ENCODE results near the gene SART1.

The SART1 gene

DNA sequence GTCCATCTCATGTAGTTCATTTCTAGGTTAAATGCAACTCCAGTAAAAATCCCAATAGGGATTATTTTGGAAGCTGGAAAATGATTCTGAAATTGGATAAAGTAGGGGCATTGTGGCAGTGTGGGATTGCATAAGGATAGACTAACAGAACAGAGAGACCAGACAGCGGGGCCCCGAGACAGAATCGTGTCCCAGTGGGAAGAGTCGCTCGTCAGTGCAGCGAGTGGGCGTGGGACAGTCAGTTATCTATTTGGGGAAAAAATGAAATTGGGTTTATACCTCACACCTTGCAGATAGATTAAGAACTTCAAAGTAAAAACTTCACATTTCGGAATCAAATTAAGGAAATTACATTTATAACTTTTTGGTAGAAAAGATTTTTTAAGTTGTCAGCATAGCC lies 10.6 kb downstream of the SART1 start:
- DNase-seq (ENCODE audit: insufficient read length, low spot score) (no peak), FAIRE-seq (no peak)
- no peak for TF ChIP-seq TAF1 (IDR thresholded peaks at IDR 0.05; ENCODE audit: low read depth, low read length)
- TF ChIP-seq POLR2AphosphoS5 (IDR thresholded peaks at IDR 0.05; ENCODE audit: low read depth, low read length), result no peak
- TF ChIP-seq SPI1 (IDR thresholded peaks at IDR 0.05; ENCODE audit: low read depth, low read length), result no peak
- TF ChIP-seq PAX5 (IDR thresholded peaks at IDR 0.05; ENCODE audit: insufficient read depth, low read length, severe bottlenecking), result no peak
- no peak for TF ChIP-seq POU2F2 (IDR thresholded peaks at IDR 0.05; ENCODE audit: low read depth, low read length)
- no peak for TF ChIP-seq POLR2A (IDR thresholded peaks at IDR 0.05; ENCODE audit: low read depth, low read length)

DNA sequence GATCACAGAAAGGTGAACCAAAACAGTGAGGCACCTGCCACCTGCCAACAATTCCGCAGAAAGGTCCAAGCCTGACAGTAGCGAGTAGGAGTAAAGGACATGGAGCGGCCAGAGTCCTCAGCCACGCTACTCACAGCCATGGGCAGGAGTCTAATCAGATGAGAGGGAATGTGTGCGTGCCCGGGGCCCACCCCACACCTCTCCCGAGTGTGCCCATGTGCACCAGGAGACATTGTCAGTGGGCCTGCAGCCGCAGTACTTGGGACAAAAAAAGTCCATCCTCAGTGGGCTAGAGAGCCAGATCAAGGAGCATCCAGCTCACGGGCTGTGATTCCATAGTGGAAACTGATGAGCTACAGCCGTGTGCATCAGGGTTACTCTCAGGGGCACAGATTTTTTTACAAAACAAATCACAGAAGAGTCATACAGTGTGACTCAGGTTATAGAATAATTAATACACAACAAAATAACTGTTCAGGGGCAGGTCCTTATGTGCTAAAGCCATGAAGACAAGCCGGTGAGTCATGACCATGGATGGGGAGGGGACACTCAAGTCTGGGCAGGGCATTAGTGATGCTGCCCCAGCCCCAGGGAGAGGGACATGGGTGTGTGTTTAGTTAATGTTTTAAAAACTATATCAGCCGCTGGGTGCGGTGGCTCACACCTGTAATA lies 12.0 kb downstream of the SART1 start:
- DNase-seq (ENCODE audit: insufficient read length, low spot score) (no peak), FAIRE-seq (no peak)
- TF ChIP-seq POLR2AphosphoS5 (IDR thresholded peaks at IDR 0.05; ENCODE audit: low read depth, low read length) (no peak), POU2F2 (IDR thresholded peaks at IDR 0.05; ENCODE audit: low read depth, low read length) (no peak), SPI1 (IDR thresholded peaks at IDR 0.05; ENCODE audit: low read depth, low read length) (no peak), TAF1 (IDR thresholded peaks at IDR 0.05; ENCODE audit: low read depth, low read length) (no peak)

DNA sequence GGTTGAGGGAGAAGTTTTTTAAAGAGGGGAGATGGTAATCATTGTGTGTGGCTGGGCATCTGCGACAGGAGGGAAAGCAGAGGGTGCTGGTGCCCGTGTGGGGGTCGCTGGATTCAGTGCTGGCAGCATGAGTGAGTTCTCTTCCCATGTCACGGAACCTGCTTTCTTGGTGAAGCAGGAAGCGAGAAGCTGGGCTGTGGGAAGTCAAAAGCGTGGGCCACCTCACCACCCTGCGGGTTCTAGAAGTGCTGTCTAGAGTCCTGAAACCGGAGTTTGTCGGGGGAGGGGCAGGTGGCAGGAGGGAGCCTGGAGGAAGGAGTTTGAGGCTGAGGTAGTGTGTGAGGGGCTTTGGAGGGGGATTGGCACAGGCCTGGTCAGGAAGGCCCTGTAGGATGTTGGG lies 14.2 kb downstream of the SART1 start:
- DNase-seq (ENCODE audit: insufficient read length, low spot score) (no peak), FAIRE-seq (no peak)
- TF ChIP-seq POLR2AphosphoS5 (IDR thresholded peaks at IDR 0.05; ENCODE audit: low read depth, low read length), result 0 out of 2 replicates have a peak, but pooled peaks have one; percentile 5
- TF ChIP-seq PAX5 (IDR thresholded peaks at IDR 0.05; ENCODE audit: insufficient read depth, low read length, severe bottlenecking), result no peak

DNA sequence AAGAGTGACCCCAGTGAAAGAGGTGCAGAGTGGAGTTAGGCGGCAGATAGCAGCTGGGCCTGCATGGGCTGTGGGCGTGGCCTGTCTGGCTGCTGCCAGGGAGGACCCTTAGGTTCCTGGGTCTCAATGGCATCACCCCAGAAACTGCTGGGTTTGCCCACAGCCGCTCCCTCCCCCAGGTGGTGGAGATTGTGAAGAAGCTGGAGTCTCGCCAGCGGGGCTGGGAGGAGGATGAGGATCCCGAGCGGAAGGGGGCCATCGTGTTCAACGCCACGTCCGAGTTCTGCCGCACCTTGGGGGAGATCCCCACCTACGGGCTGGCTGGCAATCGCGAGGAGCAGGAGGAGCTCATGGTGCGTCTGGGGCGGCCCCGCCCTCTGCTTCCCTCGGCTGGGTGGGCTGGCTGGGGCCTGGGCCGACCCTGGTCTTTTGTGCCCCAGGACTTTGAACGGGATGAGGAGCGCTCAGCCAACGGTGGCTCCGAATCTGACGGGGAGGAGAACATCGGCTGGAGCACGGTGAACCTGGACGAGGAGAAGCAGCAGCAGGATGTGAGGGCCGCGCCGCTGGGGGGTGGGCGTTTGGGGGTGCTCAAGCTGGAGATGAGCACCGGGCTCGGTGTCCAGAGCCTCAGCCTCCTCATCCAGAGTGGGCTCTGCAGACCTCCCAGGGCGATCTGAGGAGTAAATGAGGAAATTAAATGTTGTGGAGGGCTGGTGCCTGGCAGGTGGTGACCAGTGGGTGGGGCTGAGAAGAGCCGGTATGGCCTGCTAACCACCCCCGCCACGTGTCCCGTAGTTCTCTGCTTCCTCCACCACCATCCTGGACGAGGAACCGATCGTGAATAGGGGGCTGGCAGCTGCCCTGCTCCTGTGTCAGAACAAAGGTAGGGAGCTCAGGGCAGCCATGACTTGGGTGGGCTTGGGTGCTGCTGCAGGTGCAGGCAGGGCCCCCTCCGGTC lies 15.0 kb downstream of the SART1 start:
- no peak for TF ChIP-seq POLR2A (IDR thresholded peaks at IDR 0.05; ENCODE audit: low read depth, low read length)
- 0 out of 2 replicates have a peak, but pooled peaks have one; percentile 15 for TF ChIP-seq POLR2AphosphoS5 (IDR thresholded peaks at IDR 0.05; ENCODE audit: low read depth, low read length)
- FAIRE-seq (no peak), DNase-seq (ENCODE audit: insufficient read length, low spot score) (no peak)

- TF ChIP-seq POLR2AphosphoS5 (IDR thresholded peaks at IDR 0.05; ENCODE audit: low read depth, low read length), result no peak
- no peak for TF ChIP-seq POU2F2 (IDR thresholded peaks at IDR 0.05; ENCODE audit: low read depth, low read length)
- no peak for TF ChIP-seq POLR2A (IDR thresholded peaks at IDR 0.05; ENCODE audit: low read depth, low read length)
- TF ChIP-seq TAF1 (IDR thresholded peaks at IDR 0.05; ENCODE audit: low read depth, low read length), result no peak
- no peak for TF ChIP-seq PAX5 (IDR thresholded peaks at IDR 0.05; ENCODE audit: insufficient read depth, low read length, severe bottlenecking)
- TF ChIP-seq SPI1 (IDR thresholded peaks at IDR 0.05; ENCODE audit: low read depth, low read length), result no peak
- DNase-seq (ENCODE audit: insufficient read length, low spot score) (no peak), FAIRE-seq (no peak)
Measured at GRCh38 chr11:65977621-65978390, 16.3 kb downstream of the SART1 start.

- TF ChIP-seq TAF1 (IDR thresholded peaks at IDR 0.05; ENCODE audit: low read depth, low read length) (no peak), SPI1 (IDR thresholded peaks at IDR 0.05; ENCODE audit: low read depth, low read length) (no peak), POU2F2 (IDR thresholded peaks at IDR 0.05; ENCODE audit: low read depth, low read length) (no peak), POLR2A (IDR thresholded peaks at IDR 0.05; ENCODE audit: low read depth, low read length) (no peak), POLR2AphosphoS5 (IDR thresholded peaks at IDR 0.05; ENCODE audit: low read depth, low read length) (no peak), PAX5 (IDR thresholded peaks at IDR 0.05; ENCODE audit: insufficient read depth, low read length, severe bottlenecking) (no peak)
- no peak for FAIRE-seq
Measured at GRCh38 chr11:65978391-65979238, 17.1 kb downstream of the SART1 start.

DNA sequence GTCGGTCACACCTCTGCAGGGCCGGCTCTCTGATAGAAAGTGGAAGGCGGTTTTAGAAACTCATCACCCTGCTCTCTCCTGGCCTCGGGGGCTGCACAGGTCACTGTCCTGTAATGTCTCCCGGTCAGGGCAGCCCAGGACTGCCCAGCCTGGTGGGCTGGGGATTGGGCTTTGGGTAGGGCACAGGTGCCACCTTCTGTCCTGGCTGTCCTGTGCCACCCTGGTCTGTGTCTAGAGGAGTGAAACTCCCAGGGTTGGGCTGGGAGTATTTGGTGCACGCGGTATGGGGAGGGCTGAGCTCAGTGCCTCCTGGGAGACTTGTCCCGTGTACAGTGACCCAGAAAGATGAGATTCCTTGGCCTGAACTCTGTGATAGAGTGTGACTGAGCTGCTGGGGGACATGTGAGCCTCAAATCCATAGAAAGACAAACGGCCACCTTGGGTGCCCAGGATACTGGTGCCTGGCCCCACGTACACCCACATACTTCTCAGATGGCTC lies 17.8 kb downstream of the SART1 start:
- FAIRE-seq (no peak), DNase-seq (ENCODE audit: insufficient read length, low spot score) (no peak)
- no peak for TF ChIP-seq PAX5 (IDR thresholded peaks at IDR 0.05; ENCODE audit: insufficient read depth, low read length, severe bottlenecking)
- no peak for TF ChIP-seq SPI1 (IDR thresholded peaks at IDR 0.05; ENCODE audit: low read depth, low read length)
- no peak for TF ChIP-seq TAF1 (IDR thresholded peaks at IDR 0.05; ENCODE audit: low read depth, low read length)
- TF ChIP-seq POU2F2 (IDR thresholded peaks at IDR 0.05; ENCODE audit: low read depth, low read length), result no peak
- TF ChIP-seq POLR2AphosphoS5 (IDR thresholded peaks at IDR 0.05; ENCODE audit: low read depth, low read length), result no peak
- TF ChIP-seq POLR2A (IDR thresholded peaks at IDR 0.05; ENCODE audit: low read depth, low read length), result no peak

More at GRCh38 chr11:65978391-65979238, 17.1 kb downstream of the SART1 start:
- DNase-seq (ENCODE audit: insufficient read length, low spot score), result no peak

GRCh38 chr11:65981101-65981740 lies 19.7 kb downstream of the SART1 start:
- FAIRE-seq (no peak), DNase-seq (ENCODE audit: insufficient read length, low spot score) (no peak)
- TF ChIP-seq POLR2AphosphoS5 (IDR thresholded peaks at IDR 0.05; ENCODE audit: low read depth, low read length), result peak; percentile 7; the same call in 1 of the 2 replicates
- TF ChIP-seq TAF1 (IDR thresholded peaks at IDR 0.05; ENCODE audit: low read depth, low read length), result no peak
- TF ChIP-seq POLR2A (IDR thresholded peaks at IDR 0.05; ENCODE audit: low read depth, low read length), result no peak; the same call in 1 of the 2 replicates
- no peak for TF ChIP-seq POU2F2 (IDR thresholded peaks at IDR 0.05; ENCODE audit: low read depth, low read length)
- no peak for TF ChIP-seq PAX5 (IDR thresholded peaks at IDR 0.05; ENCODE audit: insufficient read depth, low read length, severe bottlenecking)
- TF ChIP-seq SPI1 (IDR thresholded peaks at IDR 0.05; ENCODE audit: low read depth, low read length), result no peak

Data from GM12891 (cell line).